ENCODE results near the gene TOE1.
"Not testable (repeated sequence)": the region's sequence is repeated elsewhere in the genome, so short reads cannot be mapped to it uniquely, and the experiment has no call there.

Gene TOE1

DNA sequence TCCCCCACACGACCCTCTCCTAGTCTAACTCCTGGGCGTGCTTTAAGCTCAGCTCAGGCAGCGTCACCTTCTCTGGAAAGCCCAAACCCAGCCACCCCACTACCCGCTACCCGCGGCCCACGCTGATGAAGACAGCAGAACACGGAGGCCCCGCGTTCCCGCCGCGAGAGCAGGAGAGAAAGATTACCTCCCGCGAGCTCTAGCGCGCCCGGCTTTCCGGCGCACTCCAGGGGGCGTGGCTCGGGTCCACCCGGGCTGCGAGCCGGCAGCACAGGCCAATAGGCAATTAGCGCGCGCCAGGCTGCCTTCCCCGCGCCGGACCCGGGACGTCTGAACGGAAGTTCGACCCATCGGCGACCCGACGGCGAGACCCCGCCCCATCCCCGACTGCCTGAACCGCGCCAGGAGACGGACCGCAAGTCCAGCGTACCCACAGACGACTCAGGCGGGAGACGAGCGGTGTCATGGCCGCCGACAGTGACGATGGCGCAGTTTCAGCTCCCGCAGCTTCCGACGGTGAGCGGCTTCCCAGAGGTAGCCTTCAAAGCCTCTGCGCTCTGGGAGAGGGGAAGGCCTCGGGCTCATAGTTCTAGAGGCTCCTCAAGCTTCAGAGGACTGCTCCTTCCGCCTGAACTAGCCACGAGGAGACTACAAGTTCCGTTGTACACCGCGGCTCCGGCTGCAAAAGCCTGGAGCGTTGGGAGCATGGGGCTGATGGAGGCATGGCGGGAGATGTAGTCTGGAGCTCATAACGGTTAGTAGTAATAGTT is at the start of gene TOE1, which contains the start of gene MUTYH:
Gene TOE1, plus strand, starts transcription at position 382 of the 770 bp plus-strand sequence. Its CDS starts 83 bp downstream, at position 465.
Gene MUTYH, minus strand, starts transcription at position 652 of the 770 bp plus-strand sequence. CDS start 5,935 bp downstream, outside the sequence.
- peak; percentile 69 to 86 for DNase-seq (ENCODE audit: low read depth in 2 of 2)

DNA sequence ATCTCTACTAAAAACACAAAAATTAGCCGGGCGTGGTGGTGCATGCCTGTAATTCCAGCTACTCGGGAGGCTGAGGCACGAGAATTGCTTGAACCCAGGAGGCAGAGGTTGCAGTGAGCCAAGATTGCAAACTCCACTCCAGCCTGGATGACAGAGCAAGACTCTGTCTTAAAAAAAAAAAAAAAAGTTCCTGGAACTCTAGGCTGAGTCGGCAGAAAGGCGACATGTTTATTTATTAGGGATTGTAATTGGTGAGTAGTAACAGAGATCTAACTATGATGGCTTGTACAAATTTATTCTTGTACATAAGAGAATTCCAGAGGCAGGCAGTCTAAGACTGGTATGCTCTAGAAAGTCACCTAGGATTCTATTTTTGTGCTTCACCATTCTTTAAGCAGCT is 49.0 kb upstream of the TOE1 start:
- not testable (repeated sequence) for DNase-seq (ENCODE audit: low read depth in 2 of 2)

DNA sequence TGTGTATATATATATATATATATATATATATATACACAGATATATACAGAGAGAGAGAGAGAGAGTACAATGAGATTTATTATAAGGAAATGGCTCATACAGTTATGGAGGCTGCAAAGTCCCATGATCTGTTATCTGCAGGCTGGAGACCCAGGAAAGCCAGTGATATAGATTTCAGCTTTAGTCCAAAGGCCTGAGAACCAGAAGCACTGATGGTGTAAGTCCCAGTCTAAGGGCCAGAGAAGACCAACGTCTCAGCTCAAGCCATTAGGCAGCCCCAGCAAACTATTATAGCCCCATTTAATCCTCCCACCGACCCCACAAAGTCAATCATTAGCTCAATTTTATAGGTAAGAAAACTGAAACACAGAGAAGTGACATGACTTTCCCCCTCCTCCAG is 48.3 kb upstream of the TOE1 start:
- DNase-seq (ENCODE audit: low read depth in 2 of 2) = no peak

DNA sequence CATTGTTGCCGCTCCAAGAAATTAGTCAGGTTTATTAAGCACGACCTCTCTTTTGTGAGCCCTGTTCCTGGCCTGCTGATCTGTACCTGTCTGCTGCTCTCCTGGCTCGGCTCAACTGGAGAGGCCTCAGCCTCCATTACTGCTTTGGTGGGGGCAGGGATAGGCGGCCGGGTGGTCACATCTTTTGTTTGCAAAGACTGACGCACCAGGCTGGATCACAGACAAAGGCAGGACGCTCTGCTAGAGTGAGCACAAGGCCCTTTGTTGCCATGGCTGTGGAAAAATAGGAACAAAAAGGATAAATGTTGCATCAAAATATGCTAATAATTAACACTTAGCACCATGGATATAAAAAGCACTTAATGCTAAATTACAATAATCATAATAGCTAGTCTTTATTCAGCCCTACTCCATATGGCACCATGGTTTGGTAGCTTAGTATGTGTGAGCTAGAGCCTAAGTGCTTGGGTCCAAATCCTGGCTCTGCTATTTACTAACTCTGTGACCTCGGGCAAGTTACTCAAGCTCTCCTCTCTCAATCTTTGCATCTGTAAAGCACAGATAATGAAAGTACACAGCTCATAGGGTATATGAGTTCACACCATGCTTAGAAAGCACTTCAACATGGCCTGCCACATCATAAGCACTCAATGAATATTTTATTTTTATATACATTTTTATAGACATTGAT is 42.2 kb upstream of the TOE1 start:
- DNase-seq (ENCODE audit: low read depth in 2 of 2) = no peak

DNA sequence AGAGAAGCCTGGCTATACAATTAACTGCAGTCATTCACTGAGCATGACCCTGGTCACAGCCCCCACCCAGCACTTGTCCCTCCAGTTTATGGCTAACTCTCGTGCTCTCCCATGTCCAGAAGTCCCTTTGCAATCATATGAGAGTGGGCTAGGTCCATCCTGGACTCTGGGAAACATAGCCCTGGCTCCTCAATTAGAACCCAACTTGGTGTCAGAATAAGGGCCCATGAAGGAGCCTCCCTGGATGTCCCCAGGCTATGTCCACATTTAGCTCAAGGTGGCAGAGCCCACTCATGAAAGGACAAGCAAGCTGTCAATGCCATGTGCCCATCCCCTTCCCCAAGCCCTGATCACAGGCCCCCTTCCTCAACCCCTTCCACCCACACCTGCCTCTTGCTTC is 40.7 kb upstream of the TOE1 start:
- no peak for DNase-seq (ENCODE audit: low read depth in 2 of 2)

DNA sequence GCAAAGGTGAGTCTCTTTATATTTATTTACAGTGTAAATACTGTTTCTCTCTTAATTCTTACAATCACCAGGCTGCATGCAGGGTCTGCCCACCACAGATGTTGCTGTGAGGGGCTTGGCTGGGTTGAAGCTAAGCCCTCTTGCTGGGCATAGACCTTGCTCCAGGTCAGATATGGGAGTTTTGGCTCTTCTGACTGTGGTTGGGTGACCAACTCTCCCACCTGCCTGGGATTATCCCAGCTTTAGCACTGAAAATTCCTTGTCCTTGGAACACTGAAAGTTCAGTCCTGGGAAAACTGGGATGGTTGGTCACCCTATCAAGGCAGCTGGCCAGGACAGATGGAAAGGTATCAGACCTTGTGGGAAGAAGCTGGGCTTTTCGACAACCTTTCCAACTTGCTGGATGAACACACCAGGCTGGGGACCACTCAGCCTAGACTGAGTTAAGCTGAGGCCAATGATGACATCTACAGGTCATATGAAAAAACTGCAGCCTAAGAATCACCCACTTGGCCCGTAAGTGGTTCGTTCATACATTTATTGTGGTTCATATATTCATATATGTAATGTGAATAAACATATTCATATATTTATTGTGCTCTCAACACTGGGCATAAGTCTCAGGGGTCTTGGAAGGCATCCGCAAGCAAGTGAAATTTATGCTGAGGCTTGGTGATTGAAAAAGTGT is 39.8 kb upstream of the TOE1 start:
- no peak for DNase-seq (ENCODE audit: low read depth in 2 of 2)

DNA sequence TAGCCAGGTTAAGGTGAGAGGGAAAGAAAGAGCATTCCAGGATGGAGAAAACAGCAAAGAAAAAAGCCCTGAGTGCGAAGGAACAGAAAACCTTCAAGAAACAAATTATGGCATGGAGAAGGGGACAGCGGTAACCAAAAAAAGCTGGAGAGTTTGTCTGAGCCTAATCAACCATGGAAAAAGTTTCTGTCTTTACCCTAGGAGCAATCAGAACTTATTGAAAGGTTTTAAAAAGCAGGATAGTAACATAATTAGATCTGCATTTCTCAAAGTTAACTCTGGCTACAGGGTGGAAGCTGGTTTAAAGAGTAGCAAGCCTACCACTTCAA is 39.3 kb upstream of the TOE1 start:
- no peak for DNase-seq (ENCODE audit: low read depth in 2 of 2)

DNA sequence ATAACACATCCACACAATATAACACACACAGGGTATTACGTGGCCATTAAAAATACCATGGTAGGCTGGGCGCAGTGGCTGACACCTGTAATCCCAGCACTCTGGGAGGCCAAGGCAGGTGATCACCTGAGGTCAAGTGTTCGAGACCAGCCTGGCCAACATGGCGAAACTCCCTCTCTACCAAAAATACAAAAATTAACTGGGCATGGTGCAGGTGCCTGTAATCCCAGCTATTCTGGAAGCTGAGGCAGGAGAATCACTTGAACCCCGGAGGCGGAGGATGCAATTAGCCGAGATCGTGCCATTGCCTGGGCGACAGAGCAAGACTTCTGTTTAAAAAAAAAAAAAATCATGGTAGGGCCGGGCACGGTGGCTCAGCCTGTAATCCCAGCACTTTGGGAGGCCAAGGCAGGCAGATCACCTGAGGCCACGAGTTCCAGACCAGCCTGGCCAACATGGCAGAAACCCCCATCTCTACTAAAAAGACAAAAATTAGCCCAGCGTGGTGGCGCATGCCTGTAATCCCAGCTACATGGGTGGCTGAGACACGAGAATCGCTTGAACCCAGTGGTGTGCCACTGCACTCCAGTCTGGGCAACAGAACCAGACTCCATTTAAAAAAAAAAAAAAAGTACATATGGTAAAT is 37.3 kb upstream of the TOE1 start:
- DNase-seq (ENCODE audit: low read depth in 2 of 2) = no peak

DNA sequence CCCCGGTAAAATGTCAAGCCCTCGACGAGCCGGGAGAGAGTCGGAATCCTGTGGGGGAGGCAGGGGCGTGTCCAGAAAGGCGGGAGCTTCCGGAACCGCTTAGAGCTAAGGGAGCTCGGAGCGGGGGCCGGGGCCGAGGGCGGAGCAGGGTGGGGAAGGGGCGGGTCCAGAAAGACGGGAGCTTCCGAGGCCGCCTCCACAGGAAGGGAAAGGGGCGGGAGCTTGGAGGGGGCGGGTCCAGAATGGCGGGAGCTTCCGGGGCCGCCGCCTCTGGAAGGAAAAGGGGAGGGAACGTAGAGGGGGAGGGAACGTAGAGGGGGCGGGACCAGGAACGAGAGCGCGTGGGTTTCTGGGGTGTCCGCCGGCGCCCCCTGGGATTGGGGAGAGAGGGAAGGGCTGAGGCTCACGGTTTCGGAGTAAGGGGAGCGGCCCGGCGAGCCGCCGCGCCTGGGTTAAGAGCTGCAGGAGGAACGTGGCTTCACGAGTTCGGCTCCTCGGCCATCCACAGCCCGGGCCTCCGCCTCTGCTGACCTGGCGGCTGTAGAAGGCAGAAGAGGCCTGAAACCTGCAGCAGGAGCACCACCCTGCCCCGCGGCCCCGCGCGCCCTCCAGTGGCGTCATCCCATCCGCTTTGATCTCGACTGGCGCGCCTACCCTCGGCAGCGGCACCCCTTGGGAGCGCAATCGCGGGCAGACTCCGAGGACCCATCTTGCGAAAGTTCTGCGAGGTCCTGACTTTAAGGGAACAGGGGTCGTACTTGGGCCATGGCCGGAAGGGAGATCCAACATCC is 36.3 kb upstream of the TOE1 start:
- DNase-seq (ENCODE audit: low read depth in 2 of 2) = peak; percentile 97 to 98

DNA sequence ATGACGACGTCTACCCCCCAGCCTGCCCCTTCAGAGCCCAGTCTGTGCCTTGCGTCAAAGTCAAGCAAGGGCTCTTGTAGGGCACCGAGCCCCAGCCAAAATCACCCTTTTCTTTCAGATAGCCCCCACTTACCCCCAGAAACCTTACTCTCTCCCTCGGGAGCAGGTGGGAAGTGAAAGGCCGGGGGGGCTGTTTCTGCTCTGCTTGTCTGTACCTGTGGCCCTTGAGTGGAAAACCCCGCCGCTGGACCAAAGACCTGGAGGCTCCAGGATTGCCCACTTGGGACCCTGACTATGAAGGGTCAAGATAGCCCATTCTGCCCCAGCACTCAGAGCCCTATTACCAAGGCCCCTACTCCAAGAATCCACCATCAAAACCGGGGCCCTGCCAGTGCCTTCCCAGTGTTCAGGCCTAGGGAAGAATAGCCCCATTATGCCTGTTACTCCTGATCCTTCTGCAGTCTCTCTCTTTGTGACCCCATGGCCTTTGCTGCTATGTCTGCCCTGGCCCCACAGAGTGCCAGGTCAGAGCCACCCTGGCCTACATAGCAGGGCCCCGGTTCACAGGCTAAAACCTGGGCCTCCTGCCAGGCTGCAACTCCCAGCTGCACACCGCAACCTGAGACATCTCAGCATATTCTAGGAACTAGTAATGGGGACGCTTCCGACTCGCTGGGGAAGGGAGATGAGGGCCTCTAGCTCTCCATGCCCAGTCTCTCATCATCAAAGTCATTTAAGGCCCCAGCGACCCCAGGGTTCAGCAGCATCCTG is 35.5 kb upstream of the TOE1 start:
- DNase-seq (ENCODE audit: low read depth in 2 of 2) = no peak

DNA sequence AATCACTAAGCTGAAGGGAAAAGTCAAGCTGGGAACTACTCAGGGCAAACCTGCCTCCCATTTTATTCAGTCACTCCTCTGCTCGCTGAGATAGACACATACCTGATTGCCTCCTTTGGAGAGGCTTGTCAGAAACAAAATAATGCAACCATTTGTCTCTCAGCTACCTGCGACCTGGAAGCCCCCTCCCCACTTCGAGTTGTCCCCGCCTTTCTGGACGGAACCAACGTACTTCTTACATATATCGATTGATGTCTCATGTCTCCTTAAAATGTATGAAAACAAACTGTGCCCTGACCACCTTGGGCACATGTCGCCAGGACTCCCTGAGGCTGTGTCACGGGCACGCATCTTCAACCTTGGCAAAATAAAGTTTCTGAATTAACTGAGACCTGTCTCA is 34.7 kb upstream of the TOE1 start:
- DNase-seq (ENCODE audit: low read depth in 2 of 2) = no peak

DNA sequence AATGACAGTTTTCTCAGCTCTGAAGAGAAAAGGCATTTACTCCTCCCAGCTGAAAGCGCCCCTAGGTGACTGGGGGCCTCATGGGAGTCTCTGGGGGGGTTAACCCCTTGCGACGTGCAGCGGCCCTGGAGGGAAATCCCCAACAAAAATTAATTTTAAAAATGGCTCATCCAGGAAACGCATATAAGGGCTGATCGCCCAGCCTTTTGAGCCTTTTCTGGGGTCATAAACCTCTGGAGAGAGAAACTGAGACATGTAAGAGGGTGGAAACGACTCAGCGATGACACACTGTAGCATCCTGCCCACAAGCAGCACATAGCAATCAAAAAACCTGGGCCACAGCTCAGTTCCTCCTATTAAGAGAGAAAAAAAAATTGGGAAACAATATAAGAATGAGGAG is 33.7 kb upstream of the TOE1 start:
- DNase-seq (ENCODE audit: low read depth in 2 of 2) = no peak

DNA sequence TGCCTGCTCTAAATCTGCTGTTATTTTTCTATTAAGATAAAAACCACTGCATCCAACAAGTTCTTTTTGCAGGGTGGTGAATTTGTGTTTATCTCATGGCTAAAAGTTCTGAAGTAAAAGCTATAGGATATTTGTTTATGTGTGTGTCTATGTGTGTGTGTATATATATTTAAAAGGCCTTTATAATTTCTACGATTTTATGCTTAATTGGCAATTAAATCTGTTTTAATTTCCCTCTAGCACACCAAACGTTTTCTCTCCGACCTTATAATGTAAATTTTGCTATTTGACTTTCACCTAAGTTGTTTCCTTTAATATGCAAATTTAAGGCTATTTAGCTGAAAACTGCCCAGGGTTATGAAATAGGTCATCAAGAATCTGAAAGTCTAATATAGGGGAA is 33.1 kb upstream of the TOE1 start:
- DNase-seq (ENCODE audit: low read depth in 2 of 2) = no peak

DNA sequence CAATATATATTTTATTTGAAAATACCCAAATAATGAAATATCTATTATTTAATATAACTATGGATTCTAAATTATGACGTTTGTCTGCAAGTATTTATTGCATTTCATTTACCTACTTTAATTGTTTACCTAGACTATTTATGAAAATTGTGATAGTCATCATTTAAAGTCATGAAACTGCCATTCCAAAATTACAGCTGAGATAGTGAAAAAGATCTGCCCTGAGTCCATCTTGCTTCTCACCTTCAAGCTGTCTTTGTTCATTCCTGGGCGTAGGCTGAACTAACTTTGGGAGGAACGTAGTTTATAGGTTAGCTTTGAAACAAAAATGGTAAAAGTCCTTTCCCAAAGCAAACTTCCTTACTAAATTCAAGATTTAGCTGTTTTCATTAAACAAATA is 25.7 kb upstream of the TOE1 start:
- DNase-seq (ENCODE audit: low read depth in 2 of 2) = no peak

DNA sequence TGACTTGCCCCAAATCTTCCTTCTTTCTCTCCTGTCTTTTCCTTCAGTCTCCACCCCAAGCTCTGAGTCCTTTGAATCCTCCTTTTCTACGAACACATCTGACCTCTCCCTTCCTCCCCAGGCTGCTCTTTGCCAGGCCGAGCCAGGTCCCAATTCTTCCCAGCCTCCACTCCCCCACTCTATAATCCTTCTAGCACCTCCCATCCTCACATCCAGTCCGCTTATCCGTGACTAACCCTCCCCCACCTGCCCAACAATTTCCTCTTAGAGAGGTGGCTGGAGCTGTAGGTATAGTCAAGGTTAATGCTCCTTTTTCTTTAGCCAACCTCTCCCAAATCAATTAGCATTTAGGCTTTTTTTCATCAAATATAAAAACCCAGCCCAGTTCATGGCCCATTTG is 22.8 kb upstream of the TOE1 start:
- no peak for DNase-seq (ENCODE audit: low read depth in 2 of 2)

DNA sequence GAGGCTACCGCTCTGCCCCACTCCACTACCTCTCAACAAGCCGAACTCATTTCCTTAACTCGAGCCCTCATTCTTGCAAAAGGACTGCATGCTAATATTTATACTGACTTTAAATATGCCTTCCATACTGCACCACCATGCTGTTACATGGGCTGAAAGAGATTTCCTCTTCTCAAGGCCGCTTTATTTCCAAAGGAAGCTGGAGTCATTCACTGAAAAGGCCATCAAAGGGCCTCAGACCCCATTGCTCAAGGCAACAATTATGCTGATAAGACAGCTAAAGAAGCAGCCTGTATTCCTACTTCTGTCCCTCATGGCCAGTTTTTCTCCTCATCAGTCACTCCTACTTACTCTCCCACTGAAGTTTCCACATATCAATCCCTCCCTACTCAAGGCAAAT is 20.2 kb upstream of the TOE1 start:
- DNase-seq (ENCODE audit: low read depth in 2 of 2) = no peak

DNA sequence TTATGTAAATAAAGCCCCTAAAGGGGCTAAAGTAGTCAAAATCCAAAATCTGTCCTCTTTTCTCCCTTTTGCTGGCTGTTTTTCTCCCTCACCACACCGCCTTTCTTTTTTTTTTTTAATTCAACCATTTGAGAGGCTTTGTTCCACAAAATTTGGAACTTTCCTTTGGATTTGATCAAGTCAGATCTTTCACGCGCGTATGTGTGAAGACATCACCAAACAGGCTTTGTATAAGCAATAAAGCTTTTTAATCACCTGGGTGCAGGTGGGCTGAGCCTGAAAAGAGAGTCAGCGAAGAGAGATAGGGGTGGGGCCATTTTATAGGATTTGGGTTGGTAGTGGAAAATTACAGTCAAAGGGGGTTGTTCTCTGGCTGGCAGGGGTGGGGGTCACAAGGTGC is 18.5 kb upstream of the TOE1 start:
- DNase-seq (ENCODE audit: low read depth in 2 of 2) = no peak

DNA sequence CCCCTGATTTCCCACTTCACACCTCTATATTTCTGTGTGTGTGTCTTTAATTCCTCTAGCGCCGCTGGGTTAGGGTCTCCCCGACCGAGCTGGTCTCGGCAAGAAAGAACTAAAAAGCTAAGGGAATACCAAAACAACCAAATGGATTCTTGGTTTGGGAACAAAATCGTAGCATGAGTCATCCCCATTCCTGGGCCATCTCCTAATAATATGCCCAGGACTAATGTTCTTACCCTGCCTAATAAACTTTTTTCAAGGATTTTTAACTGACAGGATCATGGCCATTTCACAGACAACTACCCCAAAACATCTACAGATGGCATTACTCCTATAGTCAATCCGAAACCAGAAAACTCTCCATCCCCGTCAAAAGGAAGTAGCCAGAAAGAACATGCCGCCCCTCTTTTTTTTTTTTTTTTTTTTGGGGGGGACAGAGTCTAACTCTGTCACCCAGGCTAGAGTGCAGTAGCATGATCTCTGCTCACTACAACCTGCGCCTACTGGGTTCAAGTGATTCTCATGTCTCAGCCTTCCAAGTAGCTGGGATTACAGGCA is 17.4 kb upstream of the TOE1 start:
- DNase-seq (ENCODE audit: low read depth in 2 of 2) = no peak

DNA sequence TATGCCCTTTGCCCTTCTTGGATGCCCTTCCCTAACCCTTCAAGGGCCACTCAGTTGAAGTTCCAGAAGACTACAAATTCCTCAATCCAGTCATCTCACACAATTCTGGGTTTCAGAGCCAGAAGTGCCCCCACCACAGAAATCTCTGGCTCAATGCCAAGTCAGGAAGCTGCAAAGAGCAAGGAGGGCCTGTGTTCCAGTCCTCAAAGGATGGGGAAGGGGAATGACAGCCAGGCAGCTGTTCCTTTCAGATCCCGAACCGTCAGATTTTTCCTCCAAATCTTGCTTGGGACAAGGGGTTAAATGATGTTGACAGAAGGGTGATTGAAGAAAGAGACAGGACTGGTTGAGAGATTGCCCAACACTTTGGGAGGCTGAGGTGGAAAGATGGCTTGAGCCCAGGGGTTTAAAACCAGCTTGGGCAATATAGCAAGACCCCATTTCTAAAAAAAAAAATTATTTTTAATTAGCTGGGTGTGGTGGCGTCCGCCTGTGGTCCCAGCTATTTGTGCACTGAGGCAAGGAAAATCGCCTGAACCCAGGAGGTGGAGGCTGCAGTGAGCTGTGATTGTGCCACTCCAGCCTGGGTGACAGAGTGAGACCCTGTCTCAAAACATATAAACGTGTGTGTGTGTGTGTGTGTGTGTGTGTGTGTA is 14.0 kb upstream of the TOE1 start:
- DNase-seq (ENCODE audit: low read depth in 2 of 2) = no peak

All from stimulated activated CD4-positive, alpha-beta T cell treated with anti-CD3 and anti-CD28 coated beads, Interleukin-1b, Interleukin-23, amount 100 ng/mL, for 1 hour (primary cell).